ENCODE measurements around the gene ADAMTSL1. TPM values are rescaled to one million over a fixed set of nuclear protein-coding genes. Genes with fewer than 3 reads are reported as not detected.
A peak's percentile ranks its signal among the peaks of the same experiment; 100 is the strongest.

Gene ADAMTSL1
- total RNA-seq, 6 experiments from 2014 or later = 37.3 to 98.1 (median 90.8) TPM

- TF ChIP-seq, protein P1, sequence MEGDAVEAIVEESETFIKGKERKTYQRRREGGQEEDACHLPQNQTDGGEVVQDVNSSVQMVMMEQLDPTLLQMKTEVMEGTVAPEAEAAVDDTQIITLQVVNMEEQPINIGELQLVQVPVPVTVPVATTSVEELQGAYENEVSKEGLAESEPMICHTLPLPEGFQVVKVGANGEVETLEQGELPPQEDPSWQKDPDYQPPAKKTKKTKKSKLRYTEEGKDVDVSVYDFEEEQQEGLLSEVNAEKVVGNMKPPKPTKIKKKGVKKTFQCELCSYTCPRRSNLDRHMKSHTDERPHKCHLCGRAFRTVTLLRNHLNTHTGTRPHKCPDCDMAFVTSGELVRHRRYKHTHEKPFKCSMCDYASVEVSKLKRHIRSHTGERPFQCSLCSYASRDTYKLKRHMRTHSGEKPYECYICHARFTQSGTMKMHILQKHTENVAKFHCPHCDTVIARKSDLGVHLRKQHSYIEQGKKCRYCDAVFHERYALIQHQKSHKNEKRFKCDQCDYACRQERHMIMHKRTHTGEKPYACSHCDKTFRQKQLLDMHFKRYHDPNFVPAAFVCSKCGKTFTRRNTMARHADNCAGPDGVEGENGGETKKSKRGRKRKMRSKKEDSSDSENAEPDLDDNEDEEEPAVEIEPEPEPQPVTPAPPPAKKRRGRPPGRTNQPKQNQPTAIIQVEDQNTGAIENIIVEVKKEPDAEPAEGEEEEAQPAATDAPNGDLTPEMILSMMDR (IDR thresholded peaks at IDR 0.05) = no peak
- DNase-seq = no peak
- H3K36me3 Mint-ChIP-seq (ENCODE audit: low read depth) = peaks cover 46% of the 10 kb centered on the region
- peaks cover 29% of the 10 kb centered on the region for H3K4me1 Mint-ChIP-seq (ENCODE audit: low read depth)
- no peaks in the 10 kb centered on the region for H3K9me3 Mint-ChIP-seq
- H3K4me3 Mint-ChIP-seq = no peak overlapping the region
- H3K27me3 Mint-ChIP-seq (ENCODE audit: insufficient read depth) = peaks cover 2% of the 10 kb centered on the region
- peak overlapping the region; percentile 46; the same call in 1 of the 2 replicates for H3K27ac Mint-ChIP-seq
Observed at GRCh38 chr9:18710065-18710464, 236.1 kb downstream of the ADAMTSL1 start.

DNA sequence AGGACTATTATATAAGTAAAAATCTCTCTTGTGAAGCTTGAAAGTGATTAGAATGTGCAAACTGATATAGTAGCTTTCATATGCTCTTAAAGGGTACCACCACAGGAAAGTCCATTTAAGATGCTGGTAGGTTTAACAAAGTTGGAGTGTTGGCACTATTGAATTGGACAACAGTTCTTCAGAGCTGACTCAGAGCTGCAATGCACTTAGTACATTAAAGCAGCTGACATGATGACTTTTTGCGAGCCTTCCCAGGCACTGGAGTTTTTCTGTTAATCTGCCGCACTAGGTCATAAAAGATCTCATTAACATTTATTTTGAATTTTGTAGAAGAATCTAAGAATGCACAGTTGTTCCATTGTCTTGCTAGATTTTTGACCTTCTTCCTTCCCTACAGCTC is 243.8 kb downstream of the ADAMTSL1 start:
- Mint-ChIP-seq H3K4me1 (ENCODE audit: low read depth) (peaks cover 13% of the 10 kb centered on the region), H3K27ac (no peak overlapping the region), H3K9me3 (no peaks in the 10 kb centered on the region), H3K27me3 (ENCODE audit: insufficient read depth) (no peaks in the 10 kb centered on the region; the same call in 1 of the 2 replicates), H3K36me3 (ENCODE audit: low read depth) (peaks cover 12% of the 10 kb centered on the region; the same call in 1 of the 2 replicates), H3K4me3 (no peak overlapping the region)
- DNase-seq = peak; percentile 3
- TF ChIP-seq, protein P1 (IDR thresholded peaks at IDR 0.05) = no peak

DNA sequence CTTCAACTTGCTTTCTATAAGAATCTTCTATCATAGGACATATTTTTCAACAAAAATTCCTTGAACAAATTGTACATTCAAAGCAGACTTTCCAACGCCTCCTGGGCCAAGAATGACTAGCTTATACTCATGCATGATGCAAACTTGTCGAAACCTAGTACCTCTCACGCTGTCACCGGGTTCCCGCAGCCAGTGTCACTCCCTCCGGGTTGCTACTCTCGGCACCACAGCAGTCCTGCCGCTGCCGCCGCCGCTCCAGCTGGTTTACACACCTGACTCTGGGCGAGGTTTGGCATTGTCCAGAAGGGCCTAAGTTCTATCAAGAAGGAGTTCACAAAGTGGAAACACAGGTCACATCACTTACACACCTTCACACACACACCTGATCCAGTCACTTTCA is 244.4 kb downstream of the ADAMTSL1 start:
- H3K4me1 Mint-ChIP-seq (ENCODE audit: low read depth) = peaks cover 13% of the 10 kb centered on the region
- H3K36me3 Mint-ChIP-seq (ENCODE audit: low read depth) = peaks cover 18% of the 10 kb centered on the region; the same call in 1 of the 2 replicates
- no peak overlapping the region for H3K4me3 Mint-ChIP-seq
- no peak for DNase-seq
- peaks cover 1% of the 10 kb centered on the region for H3K27me3 Mint-ChIP-seq (ENCODE audit: insufficient read depth)
- TF ChIP-seq, protein P1 (IDR thresholded peaks at IDR 0.05) = no peak
- no peaks in the 10 kb centered on the region for H3K9me3 Mint-ChIP-seq
- H3K27ac Mint-ChIP-seq = no peak overlapping the region

- Mint-ChIP-seq H3K9me3 (no peaks in the 10 kb centered on the region), H3K36me3 (ENCODE audit: low read depth) (peaks cover 18% of the 10 kb centered on the region; the same call in 1 of the 2 replicates), H3K4me3 (no peak overlapping the region), H3K4me1 (ENCODE audit: low read depth) (peaks cover 13% of the 10 kb centered on the region), H3K27me3 (ENCODE audit: insufficient read depth) (peaks cover 1% of the 10 kb centered on the region), H3K27ac (no peak overlapping the region)
- TF ChIP-seq, protein P1 (IDR thresholded peaks at IDR 0.05) = no peak
- DNase-seq = no peak
Observed at GRCh38 chr9:18718932-18719331, 245.0 kb downstream of the ADAMTSL1 start.

DNA sequence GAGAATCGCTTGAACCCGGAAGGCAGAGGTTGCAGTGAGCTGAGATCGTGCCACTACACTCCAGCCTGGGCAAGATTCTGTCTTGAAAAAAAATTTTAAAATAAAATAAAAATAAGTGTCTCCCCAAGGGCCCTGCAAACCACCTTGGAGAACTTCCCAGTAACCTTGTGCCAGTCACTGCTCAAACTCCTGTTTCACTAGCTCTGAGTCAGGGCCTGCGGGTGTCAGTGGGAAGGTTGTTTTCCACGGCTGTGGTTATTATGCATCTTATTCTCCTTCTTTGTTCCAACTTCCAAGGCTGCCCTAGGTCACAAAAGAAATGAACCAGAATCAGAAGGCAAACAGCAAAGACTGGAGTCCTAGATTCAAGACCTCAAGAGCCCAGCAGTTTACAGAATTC is 246.7 kb downstream of the ADAMTSL1 start:
- H3K36me3 Mint-ChIP-seq (ENCODE audit: low read depth) = peaks cover 25% of the 10 kb centered on the region; the same call in 1 of the 2 replicates

More for the DNA sequence above, 246.7 kb downstream of the ADAMTSL1 start:
- H3K9me3 Mint-ChIP-seq = no peaks in the 10 kb centered on the region
- H3K27ac Mint-ChIP-seq = no peak overlapping the region
- H3K4me1 Mint-ChIP-seq (ENCODE audit: low read depth) = peaks cover 13% of the 10 kb centered on the region
- peaks cover 1% of the 10 kb centered on the region for H3K27me3 Mint-ChIP-seq (ENCODE audit: insufficient read depth)
- H3K4me3 Mint-ChIP-seq = no peak overlapping the region
- DNase-seq = no peak
- TF ChIP-seq, protein P1 (IDR thresholded peaks at IDR 0.05) = no peak
